Measurements from ENCODE around the gene C14orf180.
"Not testable (repeated sequence)": the region's sequence is repeated elsewhere in the genome, so short reads cannot be mapped to it uniquely, and the experiment has no call there.

The C14orf180 gene

GRCh38 chr14:104633276-104634137 lies 53.9 kb downstream of the C14orf180 start:
- DNase-seq: no peak

- DNase-seq: no peak
These were observed 54.7 kb downstream of the C14orf180 start for GRCh38 chr14:104634138-104634760.

GRCh38 chr14:104634886-104635570 lies 55.5 kb downstream of the C14orf180 start:
- DNase-seq: no peak

DNA sequence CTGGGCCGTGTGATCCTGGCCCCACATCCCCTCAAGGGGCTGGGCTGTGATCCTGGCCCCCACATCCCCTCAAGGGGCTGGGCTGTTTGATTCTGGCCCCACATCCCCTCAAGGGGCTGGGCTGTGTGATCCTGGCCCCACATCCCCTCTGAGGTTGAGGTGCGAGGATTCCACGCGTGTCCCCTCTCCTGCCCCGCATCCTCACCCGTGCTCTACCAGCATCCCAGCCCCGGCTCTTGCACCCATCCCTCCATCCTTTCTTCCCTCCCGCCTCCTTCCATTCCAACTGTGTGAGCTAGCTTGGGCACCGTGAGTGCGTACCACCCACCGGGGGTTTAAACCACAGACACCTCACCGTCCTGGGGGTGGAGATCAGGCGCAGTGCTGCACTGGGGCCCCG lies 56.2 kb downstream of the C14orf180 start:
- DNase-seq: no peak

DNA sequence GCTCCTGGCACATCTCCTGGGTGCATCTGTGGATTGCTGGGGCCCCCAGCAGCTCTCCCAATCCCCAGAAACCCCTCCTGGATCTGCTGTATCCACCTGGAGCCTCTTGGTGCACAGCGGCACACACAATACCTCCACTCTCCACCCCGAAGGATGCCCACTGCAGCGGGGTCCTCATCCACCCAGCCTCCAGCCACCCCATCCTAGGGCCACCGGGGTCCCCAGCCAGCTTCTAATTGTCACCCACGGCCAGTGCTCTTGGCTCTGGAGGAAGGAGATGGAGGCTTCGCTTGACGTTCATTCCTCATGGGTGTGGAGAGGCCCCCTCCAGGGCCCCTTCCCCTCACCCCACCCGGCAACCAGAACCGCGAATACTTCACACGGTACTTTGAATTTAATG lies 56.6 kb downstream of the C14orf180 start:
- no peak for DNase-seq

GRCh38 chr14:104636846-104637545 lies 57.4 kb downstream of the C14orf180 start:
- not testable (repeated sequence) for DNase-seq

- no peak for DNase-seq
These were observed 58.0 kb downstream of the C14orf180 start for GRCh38 chr14:104637546-104638003.

GRCh38 chr14:104638190-104638589 lies 58.6 kb downstream of the C14orf180 start:
- DNase-seq: no peak

DNA sequence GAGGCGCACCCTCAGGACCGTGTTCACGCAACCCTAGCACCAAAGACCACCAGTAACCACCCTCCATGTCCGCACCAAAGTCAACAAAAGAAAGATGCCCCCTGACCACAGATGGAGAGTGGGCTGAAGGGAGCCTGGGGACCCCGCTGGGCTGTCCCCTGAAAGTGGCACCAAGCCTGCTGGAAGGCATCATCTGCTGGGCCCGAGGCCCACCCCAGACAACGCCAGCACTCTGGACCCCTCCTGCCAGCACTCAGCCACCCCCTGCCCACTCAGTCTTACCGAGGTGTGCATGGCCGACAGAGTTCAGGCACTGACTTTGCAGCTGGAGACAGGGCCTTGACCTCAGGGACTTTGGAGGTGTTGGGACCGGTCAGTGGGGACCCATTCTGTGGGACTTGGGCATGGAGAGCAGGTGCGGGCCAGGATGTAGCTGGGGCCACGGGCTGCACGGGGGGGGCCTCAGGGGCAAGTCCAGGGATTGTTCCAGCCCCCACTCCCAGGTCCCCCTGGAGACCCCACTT lies 59.4 kb downstream of the C14orf180 start:
- DNase-seq: no peak

DNA sequence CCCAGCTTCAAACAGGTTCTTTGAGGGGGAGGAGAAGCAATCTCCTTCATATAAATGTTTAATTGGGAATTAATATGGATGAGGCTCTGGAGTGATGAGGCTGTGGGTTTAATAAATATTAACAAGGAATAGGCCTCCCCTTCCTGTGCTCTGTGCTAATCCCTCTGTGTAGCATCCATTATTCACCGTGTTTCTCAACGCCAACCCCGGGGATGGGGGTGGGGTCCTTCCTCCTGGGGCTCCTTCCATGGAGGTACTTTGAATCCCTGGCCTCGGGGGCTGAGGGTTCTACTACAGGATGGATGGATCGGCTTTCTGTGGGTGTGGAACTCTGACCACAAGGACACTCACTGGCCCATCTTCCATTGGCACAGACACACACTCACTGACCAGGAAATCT lies 59.9 kb downstream of the C14orf180 start:
- no peak for DNase-seq

All from NCI-H2171 treated with DMSO at 0.1 percent for 48 hours (cell line).